ENCODE results near the gene FBXW7. TPM values are rescaled to one million over a fixed set of nuclear protein-coding genes. Genes with fewer than 3 reads are reported as not detected.

FBXW7 gene
- polyA plus RNA-seq, 2 of the 4 experiments (the other 2 are of a cell fraction), result 7.2 to 12.5 TPM

DNA sequence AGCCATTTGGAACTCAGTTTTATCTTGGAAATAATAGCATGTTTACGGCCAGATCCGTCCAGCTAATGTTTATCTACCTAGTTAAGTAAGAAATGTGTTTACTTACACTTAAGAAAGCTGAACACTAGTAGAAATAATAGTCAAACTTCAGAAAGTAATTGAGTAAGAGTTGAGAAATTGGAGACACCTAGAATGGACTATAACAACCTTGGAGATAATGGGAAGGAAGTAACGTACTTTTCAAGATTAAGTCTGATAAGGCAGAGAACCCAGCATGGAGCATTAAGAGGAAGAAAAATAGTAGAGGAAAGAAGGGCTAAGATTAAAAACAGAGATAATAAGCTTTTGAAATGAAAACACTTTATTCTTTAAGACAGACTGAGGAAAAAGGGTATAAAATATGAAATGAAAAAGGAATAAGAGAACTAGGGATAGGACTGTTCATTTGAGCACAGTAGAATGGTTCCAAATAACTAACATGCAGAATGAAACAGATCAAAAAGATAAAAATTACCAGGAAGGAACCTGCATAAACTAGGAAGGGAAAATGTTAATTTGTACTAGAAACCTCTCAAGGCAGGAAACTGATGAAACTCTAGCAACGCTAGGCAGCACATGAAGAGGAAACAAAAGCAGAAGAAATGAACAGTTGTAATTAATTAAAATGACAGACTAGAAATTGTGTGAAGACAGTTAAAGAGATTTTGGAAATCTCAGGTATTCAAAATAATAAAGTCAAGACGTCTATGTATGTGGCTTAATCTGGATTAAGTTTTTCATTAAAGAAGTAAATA lies 71.7 kb downstream of the FBXW7 start (continued):
- TF ChIP-seq, protein P1, sequence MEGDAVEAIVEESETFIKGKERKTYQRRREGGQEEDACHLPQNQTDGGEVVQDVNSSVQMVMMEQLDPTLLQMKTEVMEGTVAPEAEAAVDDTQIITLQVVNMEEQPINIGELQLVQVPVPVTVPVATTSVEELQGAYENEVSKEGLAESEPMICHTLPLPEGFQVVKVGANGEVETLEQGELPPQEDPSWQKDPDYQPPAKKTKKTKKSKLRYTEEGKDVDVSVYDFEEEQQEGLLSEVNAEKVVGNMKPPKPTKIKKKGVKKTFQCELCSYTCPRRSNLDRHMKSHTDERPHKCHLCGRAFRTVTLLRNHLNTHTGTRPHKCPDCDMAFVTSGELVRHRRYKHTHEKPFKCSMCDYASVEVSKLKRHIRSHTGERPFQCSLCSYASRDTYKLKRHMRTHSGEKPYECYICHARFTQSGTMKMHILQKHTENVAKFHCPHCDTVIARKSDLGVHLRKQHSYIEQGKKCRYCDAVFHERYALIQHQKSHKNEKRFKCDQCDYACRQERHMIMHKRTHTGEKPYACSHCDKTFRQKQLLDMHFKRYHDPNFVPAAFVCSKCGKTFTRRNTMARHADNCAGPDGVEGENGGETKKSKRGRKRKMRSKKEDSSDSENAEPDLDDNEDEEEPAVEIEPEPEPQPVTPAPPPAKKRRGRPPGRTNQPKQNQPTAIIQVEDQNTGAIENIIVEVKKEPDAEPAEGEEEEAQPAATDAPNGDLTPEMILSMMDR (IDR thresholded peaks at IDR 0.05), result no peak
- TF ChIP-seq ESRRA (IDR thresholded peaks at IDR 0.05; ENCODE audit: borderline replicate concordance, low read length), result no peak
- TF ChIP-seq ZC3H11A (IDR thresholded peaks at IDR 0.05), result no peak
- no peak for TF ChIP-seq EP300 (IDR thresholded peaks at IDR 0.05)

DNA sequence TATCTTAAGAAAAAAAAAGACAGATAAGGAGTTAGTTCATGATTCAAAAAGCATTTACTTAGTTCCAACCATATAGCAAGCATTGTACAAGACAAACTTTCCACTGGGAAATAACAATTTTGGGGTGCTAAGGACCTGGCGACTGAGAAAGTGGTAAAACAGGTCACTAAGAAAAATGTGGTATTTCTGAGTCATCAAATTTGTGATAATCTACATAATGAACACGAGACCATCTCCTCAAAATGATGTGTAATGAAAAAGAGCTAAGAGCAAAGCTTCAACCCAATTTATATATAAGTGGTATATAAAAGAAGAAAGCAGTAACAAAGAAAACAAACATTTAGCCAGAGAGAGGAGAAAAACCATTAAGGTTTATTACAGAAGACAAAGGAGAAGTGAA lies 72.3 kb downstream of the FBXW7 start:
- CTCF ChIA-PET, result interaction anchor here (0.6 kb wide), 1 partner anchor 1910 kb away, joined by 3 read pairs; no protein-coding TSS in a partner anchor
- Histone ChIP-seq H3K4me3 (no peak overlapping the region), H3K9me3 (no peaks in the 10 kb centered on the region), H3K27ac (no peak overlapping the region), H3K4me2 (peak overlapping the region; percentile 31; the same call in 1 of the 3 replicates), H3K4me1 (peaks cover 14% of the 10 kb centered on the region; the same call in 1 of the 3 replicates)
- POLR2A ChIA-PET, result no interaction called here
- TF ChIP-seq, protein P2, sequence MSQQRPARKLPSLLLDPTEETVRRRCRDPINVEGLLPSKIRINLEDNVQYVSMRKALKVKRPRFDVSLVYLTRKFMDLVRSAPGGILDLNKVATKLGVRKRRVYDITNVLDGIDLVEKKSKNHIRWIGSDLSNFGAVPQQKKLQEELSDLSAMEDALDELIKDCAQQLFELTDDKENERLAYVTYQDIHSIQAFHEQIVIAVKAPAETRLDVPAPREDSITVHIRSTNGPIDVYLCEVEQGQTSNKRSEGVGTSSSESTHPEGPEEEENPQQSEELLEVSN (IDR thresholded peaks at IDR 0.05; ENCODE audit: borderline replicate concordance, low read depth), result no peak
- peak; percentile 14 for TF ChIP-seq MAFK (IDR thresholded peaks at IDR 0.05; ENCODE audit: partially characterized antibody)
- DNase-seq (ENCODE audit: low read depth in 1 of 2, low spot score in 1 of 2), result no peak
- no peak for FAIRE-seq
- WGBS (ENCODE audit: missing lambda C conversion rate), result 87% methylated on average over 2 of the region's 2 CpGs
- ATAC-seq, result no peak

DNA sequence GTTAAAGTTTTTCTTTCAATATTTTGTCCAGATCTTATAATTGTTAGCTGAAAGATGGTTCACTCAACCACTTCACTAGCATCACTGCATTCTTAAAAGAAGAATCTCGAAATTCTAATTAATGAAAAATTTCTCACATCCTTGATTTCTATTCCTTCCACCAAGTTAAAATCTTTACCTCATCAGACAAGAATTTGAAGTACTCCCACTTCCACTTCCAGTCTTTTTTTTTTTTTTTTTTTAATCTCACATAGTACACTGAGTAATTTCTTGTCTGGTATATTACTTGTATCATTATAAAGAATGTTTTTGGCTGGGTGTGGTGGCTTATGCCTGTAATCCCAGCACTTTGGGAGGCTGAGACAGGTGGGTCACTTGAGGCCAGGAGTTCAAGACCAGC lies 73.2 kb downstream of the FBXW7 start:
- Histone ChIP-seq H3K4me1 (peaks cover 17% of the 10 kb centered on the region; the same call in 1 of the 3 replicates), H3K27ac (no peak overlapping the region), H3K4me2 (no peak overlapping the region), H3K9me3 (no peaks in the 10 kb centered on the region), H3K4me3 (no peak overlapping the region)
- ATAC-seq (no peak), DNase-seq (ENCODE audit: low read depth in 1 of 2, low spot score in 1 of 2) (no peak), FAIRE-seq (no peak)
- TF ChIP-seq HDAC2 (IDR thresholded peaks at IDR 0.05) (no peak), CEBPB (IDR thresholded peaks at IDR 0.05) (no peak)
- ChIA-PET POLR2A (no interaction called here), CTCF (interaction anchor here (0.7 kb wide), 1 partner anchor 14 kb away, joined by 4 read pairs; no protein-coding TSS in a partner anchor)
- 91% methylated on average over 1 of the region's 1 CpG for whole genome bisulfite sequencing (ENCODE audit: missing lambda C conversion rate)

DNA sequence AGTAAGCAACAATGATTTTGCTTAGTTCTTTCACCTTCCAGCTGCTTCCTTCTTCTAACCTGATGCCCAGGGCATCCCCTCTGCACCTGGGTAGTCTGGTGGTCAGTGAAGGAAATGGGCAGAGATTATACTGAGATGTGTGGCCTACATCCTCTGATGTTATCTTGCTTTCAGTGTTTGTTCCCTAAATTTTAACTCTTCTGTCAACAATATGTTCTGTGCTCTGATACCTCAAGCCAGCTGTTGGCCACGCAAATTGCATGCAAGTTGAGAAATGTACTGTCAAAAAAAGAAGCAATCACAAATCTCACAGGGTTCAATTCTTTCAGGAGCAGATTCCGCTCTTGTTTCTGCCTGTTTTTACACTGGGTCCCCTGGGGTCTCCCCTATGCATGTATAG lies 73.8 kb downstream of the FBXW7 start:
- ChIA-PET POLR2A (no interaction called here), CTCF (interaction anchor here (0.7 kb wide), 1 partner anchor 14 kb away, joined by 4 read pairs; no protein-coding TSS in a partner anchor)
- H3K4me1 ChIP-seq, result peaks cover 17% of the 10 kb centered on the region; the same call in 1 of the 3 replicates
- H3K4me2 ChIP-seq, result no peak overlapping the region
- H3K4me3 ChIP-seq, result no peak overlapping the region
- WGBS (ENCODE audit: missing lambda C conversion rate), result 74% methylated on average over 2 of the region's 2 CpGs
- no peaks in the 10 kb centered on the region for H3K9me3 ChIP-seq
- FAIRE-seq, result no peak
- DNase-seq (ENCODE audit: low read depth in 1 of 2, low spot score in 1 of 2), result no peak
- TF ChIP-seq HOXA7 (CRISPR knock-in tag; IDR thresholded peaks at IDR 0.05), result no peak
- no peak overlapping the region for H3K27ac ChIP-seq
- ATAC-seq, result no peak

DNA sequence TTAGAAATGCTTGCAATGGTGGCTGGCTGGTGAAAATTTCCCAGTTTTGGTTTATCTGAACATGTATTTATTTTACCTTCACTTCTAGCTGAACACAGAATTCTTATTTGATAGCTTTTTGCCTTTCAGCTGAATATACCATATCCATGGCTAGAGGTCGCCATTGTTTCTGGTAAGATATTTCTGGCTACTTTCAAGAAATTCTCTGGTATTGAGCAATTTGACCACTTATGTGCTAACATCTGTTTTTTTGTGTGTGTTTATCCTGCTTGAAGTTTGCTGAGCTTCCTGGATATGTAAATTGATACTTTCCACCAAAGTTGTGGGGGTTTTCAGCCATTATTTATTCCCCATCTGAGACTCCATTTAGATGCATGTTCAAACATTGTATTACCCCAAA lies 75.4 kb downstream of the FBXW7 start:
- 20% methylated on average over 1 of the region's 1 CpG for WGBS (ENCODE audit: missing lambda C conversion rate)
- ChIA-PET CTCF (interaction anchor here (0.6 to 2.9 kb wide), 6 partner anchors 8 to 584 kb away, joined by 3 to 11 read pairs (median 3); no protein-coding TSS in a partner anchor), POLR2A (interaction anchor here (1.2 kb wide), 1 partner anchor 76 kb away, joined by 4 read pairs; the partner anchor contains the start of gene FBXW7)
- TF ChIP-seq RFX5 (IDR thresholded peaks at IDR 0.05) (no peak), KDM1A (IDR thresholded peaks at IDR 0.05; ENCODE audit: low read depth) (no peak), RAD21 (conservative IDR thresholded peaks at IDR 0.05 in 1 of 2, IDR thresholded peaks at IDR 0.05 in 1 of 2) (peak; percentile 50 to 64), HDAC2 (IDR thresholded peaks at IDR 0.05) (no peak), SMC3 (IDR thresholded peaks at IDR 0.05) (peak; percentile 55), ZNF302 (CRISPR knock-in tag; IDR thresholded peaks at IDR 0.05) (no peak), CEBPB (IDR thresholded peaks at IDR 0.05) (peak; percentile 76 to 83; a peak in 3 of 4 replicates)
- TF ChIP-seq, protein P3, sequence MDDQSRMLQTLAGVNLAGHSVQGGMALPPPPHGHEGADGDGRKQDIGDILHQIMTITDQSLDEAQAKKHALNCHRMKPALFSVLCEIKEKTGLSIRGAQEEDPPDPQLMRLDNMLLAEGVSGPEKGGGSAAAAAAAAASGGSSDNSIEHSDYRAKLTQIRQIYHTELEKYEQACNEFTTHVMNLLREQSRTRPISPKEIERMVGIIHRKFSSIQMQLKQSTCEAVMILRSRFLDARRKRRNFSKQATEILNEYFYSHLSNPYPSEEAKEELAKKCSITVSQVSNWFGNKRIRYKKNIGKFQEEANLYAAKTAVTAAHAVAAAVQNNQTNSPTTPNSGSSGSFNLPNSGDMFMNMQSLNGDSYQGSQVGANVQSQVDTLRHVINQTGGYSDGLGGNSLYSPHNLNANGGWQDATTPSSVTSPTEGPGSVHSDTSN (IDR thresholded peaks at IDR 0.05), result no peak
- TF ChIP-seq, protein P4, sequence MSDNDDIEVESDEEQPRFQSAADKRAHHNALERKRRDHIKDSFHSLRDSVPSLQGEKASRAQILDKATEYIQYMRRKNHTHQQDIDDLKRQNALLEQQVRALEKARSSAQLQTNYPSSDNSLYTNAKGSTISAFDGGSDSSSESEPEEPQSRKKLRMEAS (IDR thresholded peaks at IDR 0.05), result no peak
- TF ChIP-seq, protein P1 (IDR thresholded peaks at IDR 0.05), result peak; percentile 51
- Histone ChIP-seq H3K27ac (no peak overlapping the region), H3K4me2 (no peak overlapping the region), H3K4me3 (no peak overlapping the region), H3K4me1 (peaks cover 23% of the 10 kb centered on the region; the same call in 2 of the 3 replicates), H3K9me3 (no peaks in the 10 kb centered on the region)
- FAIRE-seq (no peak), ATAC-seq (0 out of 6 replicates have a peak, but pooled peaks of 1 of the 2 experiments have one; percentile 30), DNase-seq (ENCODE audit: low read depth in 1 of 2, low spot score in 1 of 2) (peak in 1 of 2 experiments; percentile 56)

All from A549 (cell line).